Measurements from ENCODE around the gene COMMD3. TPM values are rescaled to one million over a fixed set of nuclear protein-coding genes. Genes with fewer than 3 reads are reported as not detected.

The COMMD3 gene
- total and polyA plus RNA-seq, 9 of the 15 experiments (the other 6 are each of a cell fraction or from before 2014, with no cell fraction given) = 50.7 to 217 (median 80.1) TPM

- TF ChIP-seq CBFB (CRISPR knock-in tag; IDR thresholded peaks at IDR 0.05) (0 out of 2 replicates have a peak, but pooled peaks have one; percentile 28), EWSR1 (IDR thresholded peaks at IDR 0.05; ENCODE audit: borderline replicate concordance, low read depth, partially characterized antibody) (no peak), ZKSCAN1 (IDR thresholded peaks at IDR 0.05; ENCODE audit: low read depth, low read length) (no peak), TFAM (CRISPR knock-in tag; conservative IDR thresholded peaks at IDR 0.05) (no peak), BRCA1 (IDR thresholded peaks at IDR 0.05) (no peak), BRCA1 (CRISPR knock-in tag; IDR thresholded peaks at IDR 0.05) (no peak), POLR3A (IDR thresholded peaks at IDR 0.05; ENCODE audit: borderline replicate concordance, extremely low read depth, insufficient read depth, insufficient read length) (no peak), HEY1 (CRISPR knock-in tag; IDR thresholded peaks at IDR 0.05; ENCODE audit: borderline replicate concordance) (no peak), KAT8 (IDR thresholded peaks at IDR 0.05; ENCODE audit: low read depth) (no peak), TRIM24 (IDR thresholded peaks at IDR 0.05) (peak in 1 of 2 experiments; percentile 39; a peak in 1 of 4 replicates), ZNF436 (CRISPR knock-in tag; IDR thresholded peaks at IDR 0.05) (no peak), ARID3A (IDR thresholded peaks at IDR 0.05; ENCODE audit: borderline replicate concordance, low read depth, low read length) (no peak), NFYB (IDR thresholded peaks at IDR 0.05; ENCODE audit: extremely low read depth, insufficient read length) (no peak), CTBP1 (IDR thresholded peaks at IDR 0.05; ENCODE audit: borderline replicate concordance) (peak; percentile 76), JUN (IDR thresholded peaks at IDR 0.05; ENCODE audit: borderline replicate concordance, low read depth, low read length) (no peak; the same call in 1 of the 2 replicates), JUN (CRISPR knock-in tag; IDR thresholded peaks at IDR 0.05; ENCODE audit: borderline replicate concordance) (no peak), CREB3L1 (IDR thresholded peaks at IDR 0.05; ENCODE audit: borderline replicate concordance, low read depth) (peak; percentile 88), MAZ (CRISPR knock-in tag; conservative IDR thresholded peaks at IDR 0.05 in 1 of 2, IDR thresholded peaks at IDR 0.05 in 1 of 2) (peak in 1 of 2 experiments; percentile 46; a peak in 1 of 4 replicates), RBM15 (IDR thresholded peaks at IDR 0.05; ENCODE audit: insufficient read depth, low read length) (no peak), ZNF354B (CRISPR knock-in tag; IDR thresholded peaks at IDR 0.05) (no peak), PRDM10 (IDR thresholded peaks at IDR 0.05; ENCODE audit: partially characterized antibody) (peak; percentile 40), WHSC1 (IDR thresholded peaks at IDR 0.05; ENCODE audit: low read length) (no peak)
These were observed at the start of gene COMMD3 (continued) for GRCh38 chr10:22316286-22317075.

All from K562 (cell line).